Head of caudate nucleus (tissue), 42 donors: ENCODE data around the gene BRCC3.
A peak's percentile ranks its signal among the peaks of the same experiment; 100 is the strongest.

Experiments
- DNase-seq, 42 donors: peaks; one replicate each; pipeline versions ENCODE4 v3.0.0 to v3.0.0-alpha.2; 2020 to 2021; ENCODE audit warnings: mixed read lengths in 7 of 42
- intact Hi-C: fragments of 100-400 bp; cut with DNase I; formaldehyde crosslinking; loops from one replicate; pipeline ENCODE4 v1.15.0; 2022

The BRCC3 gene

GRCh38 chrX:155055494-155055893 is 15.8 kb upstream of the BRCC3 start:
- no peak for DNase-seq
- intact Hi-C loops, result loop anchor here (10.0 kb wide), 1 partner anchor 71 kb away; no protein-coding TSS in a partner anchor

GRCh38 chrX:155056471-155056870 is 14.8 kb upstream of the BRCC3 start:
- intact Hi-C loops, result loop anchor here (10.0 kb wide), 1 partner anchor 72 kb away; no protein-coding TSS in a partner anchor
- DNase-seq, result no peak

GRCh38 chrX:155056877-155057792 is 14.2 kb upstream of the BRCC3 start:
- peak in 41 of 42 donors; percentile 23 to 83 (median 60) for DNase-seq
- intact Hi-C loops, result loop anchor here (10.0 kb wide), 1 partner anchor 72 kb away; no protein-coding TSS in a partner anchor

- DNase-seq, result no peak
- intact Hi-C loops, result no loop called here
These were observed 9.5 kb upstream of the BRCC3 start for GRCh38 chrX:155061760-155062159.

- intact Hi-C loops, result no loop called here
- DNase-seq, result no peak
These were observed 6.1 kb upstream of the BRCC3 start for GRCh38 chrX:155065035-155065734.

DNA sequence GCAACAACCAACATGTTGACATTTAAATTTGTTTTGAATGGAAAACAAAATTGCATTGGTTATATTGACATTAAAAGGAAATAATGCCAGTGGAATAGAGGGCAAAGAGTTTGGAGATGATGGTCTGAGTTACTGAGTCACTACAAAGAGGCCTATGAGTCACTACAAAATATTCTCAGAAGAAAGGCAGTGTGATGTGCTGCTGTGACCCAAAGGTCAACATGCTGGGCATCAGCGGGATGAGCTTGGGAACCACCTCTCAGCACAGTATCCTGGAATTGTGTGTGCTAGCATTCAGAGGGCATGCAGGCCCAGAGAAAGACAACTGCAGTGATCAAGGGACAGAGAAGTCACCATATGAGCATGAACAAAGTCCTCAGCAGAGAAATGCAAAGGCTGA is 3.1 kb upstream of the BRCC3 start:
- DNase-seq, result no peak
- intact Hi-C loops, result no loop called here

DNA sequence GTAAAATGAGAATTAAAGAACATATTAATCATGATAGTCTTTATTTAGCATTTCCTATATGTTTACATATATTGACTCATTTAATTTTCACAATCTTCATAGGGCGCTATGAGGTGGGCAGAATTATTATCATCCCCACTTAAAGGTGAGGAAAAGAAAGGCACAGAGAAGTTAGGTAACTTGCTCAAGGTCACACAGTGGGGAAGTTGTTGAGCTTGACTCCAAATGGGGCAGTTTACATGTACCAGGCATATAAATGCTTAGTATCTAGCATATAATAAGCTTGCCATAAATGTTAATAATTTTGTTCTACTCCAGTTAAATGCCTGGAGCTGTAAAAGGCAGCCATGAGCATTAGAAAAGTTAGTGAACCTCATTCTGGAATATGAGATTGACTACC is 1.9 kb upstream of the BRCC3 start:
- intact Hi-C loops, result no loop called here
- no peak for DNase-seq

GRCh38 chrX:155070038-155070437 is 1.3 kb upstream of the BRCC3 start:
- DNase-seq, result no peak
- intact Hi-C loops, result no loop called here

GRCh38 chrX:155070663-155070974 is 689 bp upstream of the BRCC3 start:
- DNase-seq, result peak in 3 of 42 donors; percentile 3 to 32 (median 8)
- intact Hi-C loops, result no loop called here

GRCh38 chrX:155071694-155072280 is 479 bp downstream of the BRCC3 start:
- DNase-seq, result peak in 7 of 42 donors; percentile 6 to 40 (median 34)
- intact Hi-C loops, result no loop called here

- intact Hi-C loops, result no loop called here
- DNase-seq, result peak in 10 of 42 donors; percentile 3 to 49 (median 23)
These were observed 15.0 kb downstream of the BRCC3 start for GRCh38 chrX:155086202-155086840.

- no peak for DNase-seq
- intact Hi-C loops, result no loop called here
These were observed 15.8 kb downstream of the BRCC3 start for GRCh38 chrX:155086961-155087735.

- intact Hi-C loops, result no loop called here
- peak in 2 of 42 donors; percentile 4 to 46 for DNase-seq
These were observed 23.3 kb downstream of the BRCC3 start for GRCh38 chrX:155094468-155095061.

- DNase-seq, result no peak
- intact Hi-C loops, result no loop called here
These were observed 34.6 kb downstream of the BRCC3 start for GRCh38 chrX:155105919-155106318.

GRCh38 chrX:155108427-155108826 is 37.1 kb downstream of the BRCC3 start:
- intact Hi-C loops, result no loop called here
- no peak for DNase-seq

DNA sequence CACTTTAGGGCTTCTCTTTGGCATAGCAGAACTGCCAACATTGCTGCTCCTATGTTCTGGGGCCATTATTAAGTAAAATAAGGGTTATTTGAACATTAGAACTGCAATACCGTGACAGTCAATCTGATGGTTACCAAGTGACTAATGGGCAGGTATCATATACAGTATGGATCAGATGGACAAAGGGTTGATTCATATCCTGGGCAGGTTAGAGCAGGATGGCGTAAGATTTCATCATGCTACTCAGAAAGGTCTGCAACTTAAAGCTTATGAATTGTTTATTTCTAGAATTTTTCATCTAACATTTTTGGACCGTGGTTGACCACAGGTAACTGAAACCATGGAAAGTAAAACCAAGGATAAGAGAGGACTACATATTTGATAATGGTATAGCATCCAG is 40.9 kb downstream of the BRCC3 start:
- no peak for DNase-seq
- intact Hi-C loops, result no loop called here

GRCh38 chrX:155113097-155113496 is 41.8 kb downstream of the BRCC3 start:
- intact Hi-C loops, result no loop called here
- DNase-seq, result no peak

DNA sequence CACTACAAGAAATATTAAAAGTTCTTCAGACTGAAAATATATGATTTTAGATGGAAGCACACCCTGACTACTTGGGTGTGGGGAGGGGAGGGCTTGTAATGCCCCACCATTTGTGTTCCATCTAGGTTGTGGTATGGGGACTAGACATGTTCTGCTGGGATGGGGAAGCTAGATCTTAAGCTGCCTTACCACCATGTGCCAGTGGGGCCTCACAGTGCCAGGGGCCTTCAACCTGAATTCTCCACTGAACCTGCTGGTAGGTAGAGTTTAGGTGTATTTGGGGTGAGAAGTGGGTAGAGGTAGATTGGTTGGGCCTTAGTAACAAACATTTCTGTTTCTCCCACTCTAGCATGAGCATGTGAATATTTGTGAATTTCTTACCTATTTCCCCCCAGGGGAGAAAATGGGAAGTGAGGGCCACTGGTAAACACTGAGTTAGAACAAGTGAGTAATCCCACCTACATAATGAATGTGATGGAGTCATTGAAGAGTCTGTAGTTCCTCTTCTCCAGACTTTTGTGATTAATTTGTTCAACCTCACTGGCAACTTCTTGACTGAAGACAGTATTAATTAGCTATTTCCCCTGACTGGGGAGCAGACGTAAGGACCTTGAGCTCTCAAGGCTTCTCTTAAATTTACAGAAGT is 44.0 kb downstream of the BRCC3 start:
- intact Hi-C loops, result no loop called here
- DNase-seq, result no peak
